Measurements from ENCODE around the gene PDE4D. TPM values are rescaled to one million over a fixed set of nuclear protein-coding genes. Genes with fewer than 3 reads are reported as not detected.

Gene PDE4D
- total RNA-seq, 1 experiment from 2014 or later, result 3.3 TPM

DNA sequence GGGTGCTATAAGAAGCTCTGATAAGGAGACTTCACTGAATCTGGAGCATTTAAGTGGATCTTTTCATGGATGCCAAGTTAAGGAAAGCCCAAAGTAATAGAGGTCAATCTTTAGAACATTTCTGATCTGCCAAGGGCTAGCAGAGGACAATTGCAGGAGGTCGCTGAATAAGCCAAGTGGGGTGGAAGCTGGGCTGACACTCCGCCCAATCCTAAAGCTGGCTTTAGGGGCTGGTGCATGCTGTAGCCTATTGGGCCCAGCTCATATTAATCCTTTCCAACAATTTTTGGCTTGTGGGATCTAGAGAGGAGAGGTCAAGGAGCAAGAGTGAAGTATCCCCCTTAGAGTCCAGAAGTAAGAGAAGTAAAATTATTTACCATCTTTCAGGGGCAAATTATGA is 784.1 kb downstream of the PDE4D start:
- Mint-ChIP-seq H3K4me1 (no peaks in the 10 kb centered on the region), H3K27me3 (ENCODE audit: low read depth) (no peaks in the 10 kb centered on the region), H3K4me3 (no peak overlapping the region), H3K36me3 (no peaks in the 10 kb centered on the region), H3K9me3 (no peaks in the 10 kb centered on the region), H3K27ac (no peak overlapping the region)
- ChIA-PET CTCF (no interaction called here), POLR2A (no interaction called here)
- no peak for ATAC-seq
- no peak for DNase-seq (ENCODE audit: low spot score)
- TF ChIP-seq GABPB1 (CRISPR knock-in tag; IDR thresholded peaks at IDR 0.05) (no peak), MXD4 (CRISPR knock-in tag; IDR thresholded peaks at IDR 0.05; ENCODE audit: borderline replicate concordance) (no peak), ZNF512 (CRISPR knock-in tag; IDR thresholded peaks at IDR 0.05; ENCODE audit: borderline replicate concordance) (no peak), ATF3 (CRISPR knock-in tag; conservative IDR thresholded peaks at IDR 0.05) (no peak), ZNF396 (CRISPR knock-in tag; IDR thresholded peaks at IDR 0.05; ENCODE audit: borderline replicate concordance) (no peak), SMAD3 (CRISPR knock-in tag; IDR thresholded peaks at IDR 0.05; ENCODE audit: borderline replicate concordance) (no peak), E2F5 (CRISPR knock-in tag; IDR thresholded peaks at IDR 0.05) (no peak), NR3C1 (CRISPR knock-in tag; conservative IDR thresholded peaks at IDR 0.05; ENCODE audit: low read depth) (no peak), ZSCAN18 (CRISPR knock-in tag; IDR thresholded peaks at IDR 0.05) (no peak), NFATC4 (CRISPR knock-in tag; IDR thresholded peaks at IDR 0.05) (no peak)
- TF ChIP-seq, protein P1, sequence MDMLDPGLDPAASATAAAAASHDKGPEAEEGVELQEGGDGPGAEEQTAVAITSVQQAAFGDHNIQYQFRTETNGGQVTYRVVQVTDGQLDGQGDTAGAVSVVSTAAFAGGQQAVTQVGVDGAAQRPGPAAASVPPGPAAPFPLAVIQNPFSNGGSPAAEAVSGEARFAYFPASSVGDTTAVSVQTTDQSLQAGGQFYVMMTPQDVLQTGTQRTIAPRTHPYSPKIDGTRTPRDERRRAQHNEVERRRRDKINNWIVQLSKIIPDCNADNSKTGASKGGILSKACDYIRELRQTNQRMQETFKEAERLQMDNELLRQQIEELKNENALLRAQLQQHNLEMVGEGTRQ (CRISPR knock-in tag; IDR thresholded peaks at IDR 0.05), result no peak

DNA sequence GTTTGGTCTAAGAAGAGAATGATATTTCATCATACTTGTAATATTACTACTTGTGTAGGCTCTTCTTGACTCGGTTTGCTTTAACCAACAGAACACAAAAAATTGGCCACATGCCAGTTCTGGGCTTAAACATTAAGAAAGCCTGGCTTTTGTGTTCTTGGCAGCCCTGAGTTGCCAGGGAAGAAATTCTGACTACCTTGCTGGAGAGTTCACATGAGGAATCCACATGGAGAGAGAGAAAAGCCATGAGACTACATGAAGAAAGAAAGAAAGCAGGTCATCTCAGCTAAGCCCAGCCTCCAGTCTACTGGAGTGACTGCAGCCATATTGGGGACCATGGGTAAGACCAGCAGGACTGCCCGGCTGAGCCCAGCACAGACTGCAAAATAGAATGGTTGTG is 785.8 kb downstream of the PDE4D start:
- no peak overlapping the region for H3K27ac Mint-ChIP-seq
- H3K36me3 Mint-ChIP-seq, result no peaks in the 10 kb centered on the region
- H3K4me1 Mint-ChIP-seq, result no peaks in the 10 kb centered on the region
- H3K4me3 Mint-ChIP-seq, result no peak overlapping the region
- no peaks in the 10 kb centered on the region for H3K9me3 Mint-ChIP-seq
- no peaks in the 10 kb centered on the region for H3K27me3 Mint-ChIP-seq (ENCODE audit: low read depth)
- POLR2A ChIA-PET, result no interaction called here
- DNase-seq (ENCODE audit: low spot score) (no peak), ATAC-seq (no peak)
- CTCF ChIA-PET, result no interaction called here
- no peak for TF ChIP-seq TEAD4 (CRISPR knock-in tag; IDR thresholded peaks at IDR 0.05)
- TF ChIP-seq, protein P2, sequence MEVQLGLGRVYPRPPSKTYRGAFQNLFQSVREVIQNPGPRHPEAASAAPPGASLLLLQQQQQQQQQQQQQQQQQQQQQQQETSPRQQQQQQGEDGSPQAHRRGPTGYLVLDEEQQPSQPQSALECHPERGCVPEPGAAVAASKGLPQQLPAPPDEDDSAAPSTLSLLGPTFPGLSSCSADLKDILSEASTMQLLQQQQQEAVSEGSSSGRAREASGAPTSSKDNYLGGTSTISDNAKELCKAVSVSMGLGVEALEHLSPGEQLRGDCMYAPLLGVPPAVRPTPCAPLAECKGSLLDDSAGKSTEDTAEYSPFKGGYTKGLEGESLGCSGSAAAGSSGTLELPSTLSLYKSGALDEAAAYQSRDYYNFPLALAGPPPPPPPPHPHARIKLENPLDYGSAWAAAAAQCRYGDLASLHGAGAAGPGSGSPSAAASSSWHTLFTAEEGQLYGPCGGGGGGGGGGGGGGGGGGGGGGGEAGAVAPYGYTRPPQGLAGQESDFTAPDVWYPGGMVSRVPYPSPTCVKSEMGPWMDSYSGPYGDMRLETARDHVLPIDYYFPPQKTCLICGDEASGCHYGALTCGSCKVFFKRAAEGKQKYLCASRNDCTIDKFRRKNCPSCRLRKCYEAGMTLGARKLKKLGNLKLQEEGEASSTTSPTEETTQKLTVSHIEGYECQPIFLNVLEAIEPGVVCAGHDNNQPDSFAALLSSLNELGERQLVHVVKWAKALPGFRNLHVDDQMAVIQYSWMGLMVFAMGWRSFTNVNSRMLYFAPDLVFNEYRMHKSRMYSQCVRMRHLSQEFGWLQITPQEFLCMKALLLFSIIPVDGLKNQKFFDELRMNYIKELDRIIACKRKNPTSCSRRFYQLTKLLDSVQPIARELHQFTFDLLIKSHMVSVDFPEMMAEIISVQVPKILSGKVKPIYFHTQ (CRISPR knock-in tag; IDR thresholded peaks at IDR 0.05), result no peak
- TF ChIP-seq, protein P3, sequence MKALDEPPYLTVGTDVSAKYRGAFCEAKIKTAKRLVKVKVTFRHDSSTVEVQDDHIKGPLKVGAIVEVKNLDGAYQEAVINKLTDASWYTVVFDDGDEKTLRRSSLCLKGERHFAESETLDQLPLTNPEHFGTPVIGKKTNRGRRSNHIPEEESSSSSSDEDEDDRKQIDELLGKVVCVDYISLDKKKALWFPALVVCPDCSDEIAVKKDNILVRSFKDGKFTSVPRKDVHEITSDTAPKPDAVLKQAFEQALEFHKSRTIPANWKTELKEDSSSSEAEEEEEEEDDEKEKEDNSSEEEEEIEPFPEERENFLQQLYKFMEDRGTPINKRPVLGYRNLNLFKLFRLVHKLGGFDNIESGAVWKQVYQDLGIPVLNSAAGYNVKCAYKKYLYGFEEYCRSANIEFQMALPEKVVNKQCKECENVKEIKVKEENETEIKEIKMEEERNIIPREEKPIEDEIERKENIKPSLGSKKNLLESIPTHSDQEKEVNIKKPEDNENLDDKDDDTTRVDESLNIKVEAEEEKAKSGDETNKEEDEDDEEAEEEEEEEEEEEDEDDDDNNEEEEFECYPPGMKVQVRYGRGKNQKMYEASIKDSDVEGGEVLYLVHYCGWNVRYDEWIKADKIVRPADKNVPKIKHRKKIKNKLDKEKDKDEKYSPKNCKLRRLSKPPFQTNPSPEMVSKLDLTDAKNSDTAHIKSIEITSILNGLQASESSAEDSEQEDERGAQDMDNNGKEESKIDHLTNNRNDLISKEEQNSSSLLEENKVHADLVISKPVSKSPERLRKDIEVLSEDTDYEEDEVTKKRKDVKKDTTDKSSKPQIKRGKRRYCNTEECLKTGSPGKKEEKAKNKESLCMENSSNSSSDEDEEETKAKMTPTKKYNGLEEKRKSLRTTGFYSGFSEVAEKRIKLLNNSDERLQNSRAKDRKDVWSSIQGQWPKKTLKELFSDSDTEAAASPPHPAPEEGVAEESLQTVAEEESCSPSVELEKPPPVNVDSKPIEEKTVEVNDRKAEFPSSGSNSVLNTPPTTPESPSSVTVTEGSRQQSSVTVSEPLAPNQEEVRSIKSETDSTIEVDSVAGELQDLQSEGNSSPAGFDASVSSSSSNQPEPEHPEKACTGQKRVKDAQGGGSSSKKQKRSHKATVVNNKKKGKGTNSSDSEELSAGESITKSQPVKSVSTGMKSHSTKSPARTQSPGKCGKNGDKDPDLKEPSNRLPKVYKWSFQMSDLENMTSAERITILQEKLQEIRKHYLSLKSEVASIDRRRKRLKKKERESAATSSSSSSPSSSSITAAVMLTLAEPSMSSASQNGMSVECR (CRISPR knock-in tag; IDR thresholded peaks at IDR 0.05; ENCODE audit: borderline replicate concordance), result no peak
- no peak for TF ChIP-seq PRRX2 (CRISPR knock-in tag; IDR thresholded peaks at IDR 0.05)
- TF ChIP-seq, protein P4, sequence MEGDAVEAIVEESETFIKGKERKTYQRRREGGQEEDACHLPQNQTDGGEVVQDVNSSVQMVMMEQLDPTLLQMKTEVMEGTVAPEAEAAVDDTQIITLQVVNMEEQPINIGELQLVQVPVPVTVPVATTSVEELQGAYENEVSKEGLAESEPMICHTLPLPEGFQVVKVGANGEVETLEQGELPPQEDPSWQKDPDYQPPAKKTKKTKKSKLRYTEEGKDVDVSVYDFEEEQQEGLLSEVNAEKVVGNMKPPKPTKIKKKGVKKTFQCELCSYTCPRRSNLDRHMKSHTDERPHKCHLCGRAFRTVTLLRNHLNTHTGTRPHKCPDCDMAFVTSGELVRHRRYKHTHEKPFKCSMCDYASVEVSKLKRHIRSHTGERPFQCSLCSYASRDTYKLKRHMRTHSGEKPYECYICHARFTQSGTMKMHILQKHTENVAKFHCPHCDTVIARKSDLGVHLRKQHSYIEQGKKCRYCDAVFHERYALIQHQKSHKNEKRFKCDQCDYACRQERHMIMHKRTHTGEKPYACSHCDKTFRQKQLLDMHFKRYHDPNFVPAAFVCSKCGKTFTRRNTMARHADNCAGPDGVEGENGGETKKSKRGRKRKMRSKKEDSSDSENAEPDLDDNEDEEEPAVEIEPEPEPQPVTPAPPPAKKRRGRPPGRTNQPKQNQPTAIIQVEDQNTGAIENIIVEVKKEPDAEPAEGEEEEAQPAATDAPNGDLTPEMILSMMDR (IDR thresholded peaks at IDR 0.05), result no peak
- TF ChIP-seq, protein P5, sequence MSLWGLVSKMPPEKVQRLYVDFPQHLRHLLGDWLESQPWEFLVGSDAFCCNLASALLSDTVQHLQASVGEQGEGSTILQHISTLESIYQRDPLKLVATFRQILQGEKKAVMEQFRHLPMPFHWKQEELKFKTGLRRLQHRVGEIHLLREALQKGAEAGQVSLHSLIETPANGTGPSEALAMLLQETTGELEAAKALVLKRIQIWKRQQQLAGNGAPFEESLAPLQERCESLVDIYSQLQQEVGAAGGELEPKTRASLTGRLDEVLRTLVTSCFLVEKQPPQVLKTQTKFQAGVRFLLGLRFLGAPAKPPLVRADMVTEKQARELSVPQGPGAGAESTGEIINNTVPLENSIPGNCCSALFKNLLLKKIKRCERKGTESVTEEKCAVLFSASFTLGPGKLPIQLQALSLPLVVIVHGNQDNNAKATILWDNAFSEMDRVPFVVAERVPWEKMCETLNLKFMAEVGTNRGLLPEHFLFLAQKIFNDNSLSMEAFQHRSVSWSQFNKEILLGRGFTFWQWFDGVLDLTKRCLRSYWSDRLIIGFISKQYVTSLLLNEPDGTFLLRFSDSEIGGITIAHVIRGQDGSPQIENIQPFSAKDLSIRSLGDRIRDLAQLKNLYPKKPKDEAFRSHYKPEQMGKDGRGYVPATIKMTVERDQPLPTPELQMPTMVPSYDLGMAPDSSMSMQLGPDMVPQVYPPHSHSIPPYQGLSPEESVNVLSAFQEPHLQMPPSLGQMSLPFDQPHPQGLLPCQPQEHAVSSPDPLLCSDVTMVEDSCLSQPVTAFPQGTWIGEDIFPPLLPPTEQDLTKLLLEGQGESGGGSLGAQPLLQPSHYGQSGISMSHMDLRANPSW (CRISPR knock-in tag; conservative IDR thresholded peaks at IDR 0.05; ENCODE audit: low read depth), result no peak
- no peak for TF ChIP-seq EMX1 (CRISPR knock-in tag; IDR thresholded peaks at IDR 0.05)
- no peak for TF ChIP-seq TEAD1 (CRISPR knock-in tag; IDR thresholded peaks at IDR 0.05)
